ENCODE measurements around the gene ST8SIA4.

DNA sequence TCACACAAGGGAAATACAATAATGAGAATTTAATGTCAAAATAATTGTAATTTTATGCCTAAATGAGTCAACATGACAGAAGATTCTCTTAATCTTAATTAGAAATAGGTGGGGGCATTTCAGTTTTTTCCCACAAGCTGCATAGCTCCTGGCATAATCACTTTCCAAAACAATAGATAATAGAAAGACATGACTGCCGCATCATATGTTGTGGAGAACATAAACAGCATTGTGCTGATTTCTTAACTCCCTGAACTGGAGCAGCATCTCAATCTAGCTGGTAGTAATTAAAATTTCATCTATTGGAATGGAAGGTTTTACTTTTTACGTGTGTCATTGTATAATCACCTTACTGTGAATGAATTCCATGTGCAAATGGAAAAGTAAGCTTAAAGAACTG, 112.1 kb downstream of the ST8SIA4 start:
- TF ChIP-seq CTCF (IDR thresholded peaks at IDR 0.05) (no peak), POLR2A (IDR thresholded peaks at IDR 0.05) (no peak)
